Measurements from ENCODE around the gene DNAJB2.
"Not testable (repeated sequence)": the region's sequence is repeated elsewhere in the genome, so short reads cannot be mapped to it uniquely, and the experiment has no call there.

Gene DNAJB2

DNA sequence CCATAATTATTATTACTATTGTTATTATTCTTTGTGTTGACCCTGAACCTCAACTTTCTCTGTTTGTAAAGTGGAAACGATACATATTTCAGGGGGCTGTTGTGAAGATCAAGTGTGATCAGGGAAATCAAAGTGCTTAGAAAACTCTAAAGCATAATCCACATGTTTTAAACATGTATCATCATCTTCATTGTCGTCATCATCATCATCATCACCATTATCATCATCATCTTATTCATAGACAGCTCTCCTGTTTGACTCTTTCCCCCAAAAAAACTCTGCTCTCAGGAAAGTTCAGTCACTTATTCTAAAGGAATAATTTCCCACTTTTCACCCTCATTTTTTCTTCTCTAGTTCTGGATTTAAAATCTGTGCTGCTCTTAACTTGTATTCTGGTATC, 25.1 kb downstream of the DNAJB2 start:
- no peak for DNase-seq

DNA sequence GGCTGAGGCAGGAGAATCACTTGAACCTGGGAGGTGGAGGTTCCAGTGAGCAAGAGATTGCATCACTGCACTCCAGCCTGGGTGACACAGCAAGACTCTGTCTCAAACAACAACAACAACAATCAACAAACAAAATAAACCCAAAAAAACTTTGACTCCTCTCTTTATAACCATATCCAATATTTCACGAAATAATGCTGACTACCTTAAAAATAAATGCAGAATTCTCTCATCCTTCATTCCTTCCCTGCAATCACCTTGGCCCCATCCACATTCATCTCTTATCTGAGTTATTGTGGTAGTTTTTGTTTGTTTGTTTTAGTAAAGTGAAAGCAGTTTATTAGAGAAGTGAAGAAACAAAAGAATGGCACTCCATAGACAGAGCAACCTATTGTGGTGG, 26.9 kb downstream of the DNAJB2 start:
- DNase-seq: no peak

DNA sequence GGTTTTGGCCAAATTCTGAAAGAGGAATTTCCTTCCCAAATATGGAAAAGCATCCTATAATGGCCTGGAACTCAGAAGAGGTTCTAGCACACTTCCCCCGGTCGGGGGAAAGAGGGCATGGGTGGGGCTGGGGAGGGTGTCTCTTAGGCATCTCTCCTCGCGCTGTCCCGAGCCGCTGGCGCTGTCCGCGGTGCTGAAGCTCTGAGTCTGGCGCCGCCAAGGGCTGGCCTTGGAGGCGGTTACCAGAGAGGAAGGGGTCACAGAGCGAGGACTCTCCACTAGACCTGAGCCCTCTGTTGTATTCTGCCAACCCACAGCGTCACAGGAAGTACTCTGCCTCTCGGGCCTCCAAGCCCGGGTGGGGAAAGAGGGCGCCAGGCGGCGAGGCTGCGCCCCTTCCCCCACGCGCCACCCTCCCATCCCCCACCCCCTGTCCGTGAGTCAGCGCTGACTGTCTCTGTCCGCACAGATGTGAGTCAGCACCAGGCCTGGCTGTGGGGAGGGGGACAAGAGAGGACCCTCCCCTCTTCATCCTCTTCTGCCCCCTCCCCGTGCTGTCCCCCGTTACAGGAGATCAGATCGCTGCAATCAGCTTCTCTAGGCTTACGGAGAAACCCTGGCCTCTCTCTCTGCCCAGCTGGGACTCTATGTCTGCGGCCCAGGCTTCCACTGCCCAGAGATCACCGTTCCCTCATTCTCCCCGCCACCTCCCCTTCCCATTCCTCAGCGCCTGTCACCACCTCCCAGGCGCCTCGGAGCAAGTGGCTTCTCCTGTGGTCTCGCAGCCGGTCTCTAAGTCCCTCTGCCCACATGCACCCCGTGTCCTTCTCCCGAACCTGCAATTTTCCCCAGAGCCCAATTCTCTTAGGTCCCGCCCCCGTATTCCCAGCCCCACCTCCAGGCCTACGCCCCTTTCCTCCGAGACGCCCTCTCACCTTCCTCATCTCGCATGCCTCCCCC, 29.3 kb downstream of the DNAJB2 start:
- DNase-seq: peak; percentile 83

DNA sequence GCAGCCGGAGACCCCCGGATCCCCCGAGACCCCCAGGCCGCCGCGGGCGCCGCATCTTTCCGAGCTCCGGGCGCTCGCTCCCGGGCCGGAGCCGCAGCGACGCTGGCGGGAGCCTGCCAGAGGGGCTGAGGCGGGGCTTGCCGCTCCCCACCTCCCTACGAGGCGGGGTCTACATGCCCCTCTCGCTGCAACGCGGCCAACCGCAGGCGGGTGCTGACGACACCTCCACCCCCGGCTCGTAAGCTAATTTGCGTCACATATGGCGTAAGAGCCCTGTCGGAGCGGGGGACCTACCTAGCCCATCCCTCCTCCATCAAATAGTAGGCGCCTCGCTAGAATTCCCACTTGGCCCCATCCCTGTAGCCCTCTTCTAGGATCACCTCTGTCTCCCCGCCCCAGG, 30.1 kb downstream of the DNAJB2 start, which contains the start of gene PTPRN:
Gene PTPRN, minus strand, starts transcription at position 124 of the 400 bp plus-strand sequence. Its CDS starts 69 bp downstream, at position 55.
- DNase-seq: peak; percentile 47

DNA sequence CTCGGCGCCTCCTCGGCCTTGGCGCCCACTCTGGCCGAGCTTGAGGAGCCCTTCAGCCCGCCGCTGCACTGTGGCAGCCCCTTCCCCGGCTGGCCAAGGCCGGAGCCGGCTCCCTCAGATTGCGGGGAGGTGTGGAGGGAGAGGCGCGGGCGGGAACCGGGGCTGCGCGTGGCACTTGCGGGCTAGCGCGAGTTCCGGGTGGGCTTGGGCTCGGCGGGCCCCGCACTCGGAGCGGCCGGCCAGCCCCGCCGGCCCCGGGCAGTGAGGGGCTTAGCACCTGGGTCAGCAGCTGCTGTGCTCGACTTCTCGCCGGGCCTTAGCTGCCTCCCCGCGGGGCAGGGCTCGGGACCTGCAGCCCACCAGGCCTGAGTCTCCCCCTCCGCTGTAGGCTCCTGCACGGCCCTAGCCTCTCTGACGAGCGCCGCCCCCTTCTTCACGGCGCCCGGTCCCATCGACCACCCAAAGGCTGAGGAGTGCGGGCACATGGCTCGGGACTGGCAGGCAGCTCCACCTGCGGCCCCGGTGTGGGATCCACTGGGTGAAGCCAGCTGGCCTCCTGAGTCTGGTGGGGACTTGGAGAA, 33.6 kb downstream of the DNAJB2 start:
- not testable (repeated sequence) for DNase-seq

DNA sequence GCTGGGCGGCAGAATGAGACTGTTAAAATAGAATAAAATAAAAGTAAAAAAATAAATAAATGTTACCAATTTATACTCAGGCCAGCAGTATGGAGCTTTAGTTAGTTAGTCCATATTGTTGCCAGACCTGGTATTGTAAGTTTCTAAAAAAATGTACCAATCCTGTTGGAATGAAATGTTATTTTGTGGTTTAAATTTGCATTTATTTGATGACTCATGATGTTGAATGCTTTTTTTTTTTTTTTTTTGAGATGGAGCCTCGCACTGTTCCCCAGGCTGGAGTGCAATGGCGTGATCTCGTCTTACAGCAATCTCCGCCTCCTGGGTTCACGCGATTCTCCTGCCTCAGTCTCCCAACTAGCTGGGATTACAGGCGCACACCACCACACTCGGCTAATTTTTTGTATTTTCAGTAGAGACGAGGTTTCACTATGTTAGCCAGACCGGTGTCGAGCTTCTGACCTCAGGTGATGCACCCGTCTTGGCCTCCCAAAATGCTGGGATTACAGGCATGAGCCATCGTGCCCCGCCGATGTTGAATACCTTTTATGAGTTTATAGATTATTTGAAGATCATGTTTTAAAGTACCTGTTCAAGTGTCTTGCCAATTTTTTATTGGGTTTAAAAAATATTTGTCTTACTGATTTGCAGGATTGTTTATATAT, 35.8 kb downstream of the DNAJB2 start:
- peak; percentile 39 for DNase-seq

DNA sequence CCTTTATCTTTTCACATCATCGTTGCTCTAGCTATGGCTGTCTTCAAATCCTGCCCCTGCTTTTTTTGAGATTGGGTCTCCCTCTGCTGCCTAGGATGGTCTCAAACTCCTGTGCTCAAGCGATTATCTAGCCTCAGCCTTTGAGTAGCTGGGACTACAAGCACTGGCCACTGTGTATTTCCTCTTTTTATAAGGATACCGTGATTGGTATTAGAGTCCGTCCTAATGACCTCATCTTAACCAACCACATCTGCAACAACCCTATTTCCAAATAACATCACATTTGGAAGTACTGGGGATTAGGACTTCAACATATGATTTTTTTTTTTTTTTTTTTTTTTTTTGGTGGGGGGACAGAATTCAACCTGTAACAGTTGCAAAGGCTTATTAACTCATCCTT, 44.3 kb downstream of the DNAJB2 start:
- no peak for DNase-seq

DNA sequence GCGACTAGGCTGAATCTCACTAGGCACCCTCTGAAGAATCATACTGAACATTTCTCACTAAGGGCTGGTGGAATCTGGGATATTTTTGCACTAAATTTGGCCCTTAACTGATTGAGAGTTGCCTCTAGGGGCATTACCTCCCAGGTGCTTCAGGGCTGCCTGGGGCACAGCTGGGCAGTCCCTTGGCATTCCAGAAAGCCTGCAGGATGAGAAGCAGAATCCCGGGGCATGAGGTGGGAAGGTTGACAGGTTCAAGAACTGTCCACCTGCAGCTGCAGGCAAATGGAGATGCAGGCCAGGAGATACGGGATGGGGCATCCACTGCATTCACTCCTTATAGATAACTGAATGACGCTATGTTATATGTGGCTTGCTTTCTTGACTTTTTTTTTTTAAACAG, 46.0 kb downstream of the DNAJB2 start:
- no peak for DNase-seq

DNA sequence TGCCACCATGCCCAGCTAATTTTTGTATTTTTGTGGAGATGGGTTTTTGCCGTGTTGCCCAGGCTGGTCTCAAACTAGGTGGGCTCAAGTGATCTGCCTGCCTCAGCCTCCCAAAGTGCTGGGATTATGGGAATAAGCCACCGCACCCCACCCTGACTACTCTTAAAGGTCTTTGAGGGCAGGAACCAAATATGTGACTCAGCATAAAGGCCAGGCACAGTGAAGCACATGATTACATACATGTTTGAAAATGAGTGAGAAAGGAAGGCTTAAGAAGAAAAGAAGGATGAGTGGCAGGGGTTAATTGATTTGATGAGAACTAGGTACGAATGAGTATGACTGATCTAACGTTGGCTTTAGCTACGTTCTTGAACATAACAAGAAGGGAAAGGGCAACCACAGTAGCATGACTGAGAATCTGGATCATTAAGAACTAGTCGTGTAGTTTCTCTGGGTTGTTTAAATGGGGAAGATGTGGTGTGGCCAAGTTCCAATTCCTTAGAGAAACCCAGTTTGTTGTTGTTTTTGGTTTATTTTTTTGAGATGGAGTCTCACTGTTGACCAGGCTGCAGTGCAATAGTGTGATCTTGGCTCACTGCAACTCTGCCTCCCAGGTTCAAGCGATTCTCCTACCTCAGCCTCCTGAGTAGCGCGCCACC, 46.6 kb downstream of the DNAJB2 start:
- DNase-seq: no peak

DNA sequence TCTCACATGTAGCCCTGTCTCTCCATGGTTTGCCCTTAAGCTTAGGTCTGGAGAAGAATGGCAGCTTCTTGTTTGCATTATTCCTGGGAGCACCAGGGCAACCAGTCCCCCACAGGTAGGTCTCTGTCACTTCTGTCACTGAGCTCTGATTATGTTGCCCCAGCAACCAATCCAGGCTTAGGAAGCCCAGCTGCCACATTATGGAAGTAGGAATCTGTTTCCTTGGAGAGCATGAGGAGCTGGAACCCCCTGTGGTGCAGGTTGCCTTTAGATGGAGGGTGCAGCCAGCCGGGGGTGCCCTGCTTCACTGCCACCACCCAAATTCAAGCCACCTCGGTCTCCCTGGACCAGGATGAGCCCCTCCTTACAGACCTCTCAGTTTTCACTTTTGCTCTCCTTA, 48.6 kb downstream of the DNAJB2 start:
- no peak for DNase-seq

DNA sequence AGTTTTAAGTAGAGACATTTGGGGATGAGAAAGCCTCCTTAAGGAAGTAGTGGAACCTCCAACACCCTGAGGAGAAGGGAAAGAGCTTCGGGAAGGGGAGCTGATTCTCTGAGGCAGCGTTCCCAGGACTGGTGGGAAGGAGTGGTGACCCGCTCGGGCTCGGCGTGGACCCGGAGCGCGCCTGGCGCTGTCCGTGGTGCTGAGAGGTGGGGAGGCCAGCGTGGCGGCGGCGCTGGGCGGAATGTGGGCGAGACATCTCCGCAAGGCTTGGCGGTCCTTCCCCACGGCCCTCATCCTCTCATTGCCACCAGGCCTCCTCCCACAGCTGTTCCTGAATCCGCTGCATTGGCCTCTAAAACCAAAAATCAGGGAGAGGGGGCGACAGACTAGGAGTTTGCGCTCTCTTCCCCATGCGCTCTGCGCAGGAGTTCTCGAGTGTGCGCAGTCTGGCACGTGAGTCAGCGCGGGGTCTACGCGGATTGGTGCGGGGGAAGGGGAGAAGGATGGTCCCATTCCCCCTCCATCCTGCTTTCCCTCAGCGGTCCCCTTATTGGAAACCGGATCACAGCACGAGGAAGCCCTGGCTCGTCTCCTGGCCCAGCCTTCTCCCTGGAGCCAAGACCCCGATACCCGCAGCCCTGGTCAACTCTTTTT, 52.5 kb downstream of the DNAJB2 start:
- peak; percentile 44 for DNase-seq

DNA sequence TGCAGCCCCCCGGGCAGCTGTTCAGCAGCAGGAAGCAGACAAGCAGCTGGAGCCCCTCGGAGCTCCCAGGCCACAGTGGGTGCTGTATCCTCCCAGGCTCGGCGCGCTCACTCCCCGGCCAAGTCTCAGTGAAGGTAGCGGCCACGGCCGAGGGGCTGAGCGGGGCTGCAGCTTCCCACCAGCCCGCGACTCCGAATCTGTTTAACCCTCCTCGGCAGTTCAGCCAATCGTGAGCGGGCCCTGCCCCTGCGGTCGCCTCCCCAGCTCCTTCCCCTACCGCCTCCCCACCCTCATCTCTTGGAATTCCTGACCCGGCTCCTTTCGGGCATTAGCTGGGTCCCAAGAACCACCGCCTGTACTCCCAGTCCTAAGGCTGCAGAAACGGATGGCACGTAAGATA, 53.4 kb downstream of the DNAJB2 start, which contains the start of gene RESP18:
Gene RESP18, minus strand, starts transcription at position 203 of the 400 bp plus-strand sequence.
- DNase-seq: no peak

DNA sequence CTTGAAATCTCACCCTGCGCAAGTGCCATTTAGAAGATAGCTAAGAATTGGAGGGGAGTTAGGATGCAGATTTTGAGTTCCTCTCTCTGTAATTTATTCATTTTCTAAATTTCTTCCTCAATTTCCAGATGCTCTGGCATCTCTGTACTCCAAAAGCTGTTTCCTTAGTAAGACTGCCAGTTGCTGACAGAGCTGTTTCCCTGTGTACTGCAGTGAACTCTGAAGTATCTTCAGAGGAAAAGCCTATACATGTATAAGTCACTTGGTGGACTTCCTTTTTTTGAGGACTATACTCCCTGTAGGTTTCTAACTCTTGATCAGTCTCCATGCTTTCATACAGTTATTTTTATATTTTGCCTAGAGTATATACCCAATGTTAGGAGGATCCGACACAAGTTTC, 54.9 kb downstream of the DNAJB2 start:
- no peak for DNase-seq

DNA sequence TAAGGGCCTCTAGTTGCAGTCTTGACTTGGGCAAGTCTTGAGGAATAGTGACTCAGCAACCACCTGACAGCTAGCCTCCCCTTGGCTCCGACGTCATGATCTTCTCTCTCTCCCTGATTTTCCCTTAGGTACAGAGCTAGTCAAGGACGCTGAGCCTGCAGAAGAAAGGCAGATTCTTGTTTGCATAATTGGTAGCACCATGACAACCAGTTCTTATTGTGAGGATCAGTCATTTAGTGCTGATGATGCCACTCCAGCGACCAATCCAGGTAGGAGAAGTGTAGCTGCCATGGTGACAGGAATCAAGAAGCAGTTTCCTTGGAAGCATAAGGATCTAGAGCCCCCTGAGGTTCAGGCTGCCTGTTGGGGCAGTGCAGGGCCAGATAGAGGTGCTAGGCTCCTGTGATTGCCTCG, 56.2 kb downstream of the DNAJB2 start:
- no peak for DNase-seq

Measured in fibroblast of skin of back (primary cell).